Lung microvascular endothelial cell (primary cell): ENCODE results near the gene MYL5. TPM values are rescaled to one million over a fixed set of nuclear protein-coding genes. Genes with fewer than 3 reads are reported as not detected.
"Not testable (repeated sequence)": the region's sequence is repeated elsewhere in the genome, so short reads cannot be mapped to it uniquely, and the experiment has no call there.

Source experiments
- DNase-seq, 2 donors: peaks; one replicate each; pipeline versions ENCODE4 v3.0.0 to v3.0.0-alpha.2; 2010; ENCODE audit warnings: low read depth in 2 of 2
- total RNA-seq: library from RNA; depleted of rRNA; stranded (reverse); fragments of >200 nt; gene quantifications from 2 replicates; pipeline ENCODE4 v1.2.1, GENCODE V29; 2014

MYL5 gene
- 8.3 and 18.3 TPM in 2 replicates for total RNA-seq

GRCh38 chr4:674172-675035 lies at the start of gene MYL5, which contains the start of gene ATP5ME:
Gene MYL5 (plus strand): TSS chr4:674542. CDS start chr4:678027, 3,485 bp downstream.
Gene ATP5ME (minus strand): TSS chr4:674276. CDS start chr4:674247, 29 bp downstream.
- DNase-seq: peak; percentile 96 to 97

DNA sequence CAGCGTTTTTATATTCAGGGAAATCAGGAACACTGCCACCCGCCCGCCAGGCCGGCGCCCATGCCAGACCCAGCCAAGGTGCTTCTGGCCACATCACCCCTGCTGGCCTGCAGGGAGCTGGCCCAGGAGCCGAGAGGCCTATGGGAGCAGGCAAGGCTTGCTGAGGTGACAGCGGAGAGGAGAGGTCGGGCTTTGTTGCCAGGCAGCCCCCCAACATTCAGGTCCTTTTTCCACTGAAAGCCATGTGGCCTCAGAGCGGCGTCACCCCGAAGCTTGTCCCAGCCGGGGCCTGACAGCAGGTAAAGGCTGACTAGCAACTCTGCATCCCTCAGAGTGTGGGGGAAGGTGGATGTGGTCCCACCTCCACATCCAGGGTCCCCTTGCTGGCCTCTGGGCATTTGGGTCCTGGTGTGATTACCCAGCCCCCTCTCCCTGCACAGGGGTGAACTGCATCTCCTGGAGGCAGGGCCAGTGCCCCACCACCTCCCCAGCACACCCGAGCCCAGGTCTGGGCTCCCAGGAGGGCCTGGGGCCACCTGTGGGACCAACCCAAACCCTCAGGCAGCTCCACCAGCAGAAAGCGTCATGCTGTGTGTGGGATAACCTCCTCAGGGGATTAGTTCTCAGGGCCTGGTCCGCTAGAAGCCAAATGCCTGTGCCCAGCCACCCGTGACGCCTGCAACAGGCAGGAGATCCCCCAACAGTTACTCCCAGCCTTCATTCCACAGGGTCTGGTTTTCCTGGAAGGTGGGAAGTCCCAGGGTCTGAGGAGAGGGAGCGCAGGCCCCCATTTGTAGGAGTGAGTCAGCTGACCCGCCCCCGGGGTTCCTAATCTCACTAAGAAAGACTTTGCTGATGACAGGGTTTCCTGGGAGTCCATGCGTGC lies 49.4 kb upstream of the MYL5 start, which contains the start of gene PDE6B:
PDE6B (plus strand) TSS at position 869 of the 886 bp plus-strand sequence. CDS start 54 bp downstream, outside the sequence.
- no peak for DNase-seq

DNA sequence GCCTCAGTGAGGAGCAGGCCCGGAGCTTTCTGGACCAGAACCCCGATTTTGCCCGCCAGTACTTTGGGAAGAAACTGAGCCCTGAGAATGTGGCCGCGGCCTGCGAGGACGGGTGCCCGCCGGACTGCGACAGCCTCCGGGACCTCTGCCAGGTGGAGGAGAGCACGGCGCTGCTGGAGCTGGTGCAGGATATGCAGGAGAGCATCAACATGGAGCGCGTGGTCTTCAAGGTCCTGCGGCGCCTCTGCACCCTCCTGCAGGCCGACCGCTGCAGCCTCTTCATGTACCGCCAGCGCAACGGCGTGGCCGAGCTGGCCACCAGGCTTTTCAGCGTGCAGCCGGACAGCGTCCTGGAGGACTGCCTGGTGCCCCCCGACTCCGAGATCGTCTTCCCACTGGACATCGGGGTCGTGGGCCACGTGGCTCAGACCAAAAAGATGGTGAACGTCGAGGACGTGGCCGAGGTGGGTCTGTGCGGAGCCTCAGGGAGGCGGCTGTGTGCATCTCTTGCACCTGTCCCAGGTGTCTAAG lies 48.6 kb upstream of the MYL5 start:
- DNase-seq: no peak

- no peak for DNase-seq
Observed at GRCh38 chr4:626201-627091, 47.9 kb upstream of the MYL5 start.

DNA sequence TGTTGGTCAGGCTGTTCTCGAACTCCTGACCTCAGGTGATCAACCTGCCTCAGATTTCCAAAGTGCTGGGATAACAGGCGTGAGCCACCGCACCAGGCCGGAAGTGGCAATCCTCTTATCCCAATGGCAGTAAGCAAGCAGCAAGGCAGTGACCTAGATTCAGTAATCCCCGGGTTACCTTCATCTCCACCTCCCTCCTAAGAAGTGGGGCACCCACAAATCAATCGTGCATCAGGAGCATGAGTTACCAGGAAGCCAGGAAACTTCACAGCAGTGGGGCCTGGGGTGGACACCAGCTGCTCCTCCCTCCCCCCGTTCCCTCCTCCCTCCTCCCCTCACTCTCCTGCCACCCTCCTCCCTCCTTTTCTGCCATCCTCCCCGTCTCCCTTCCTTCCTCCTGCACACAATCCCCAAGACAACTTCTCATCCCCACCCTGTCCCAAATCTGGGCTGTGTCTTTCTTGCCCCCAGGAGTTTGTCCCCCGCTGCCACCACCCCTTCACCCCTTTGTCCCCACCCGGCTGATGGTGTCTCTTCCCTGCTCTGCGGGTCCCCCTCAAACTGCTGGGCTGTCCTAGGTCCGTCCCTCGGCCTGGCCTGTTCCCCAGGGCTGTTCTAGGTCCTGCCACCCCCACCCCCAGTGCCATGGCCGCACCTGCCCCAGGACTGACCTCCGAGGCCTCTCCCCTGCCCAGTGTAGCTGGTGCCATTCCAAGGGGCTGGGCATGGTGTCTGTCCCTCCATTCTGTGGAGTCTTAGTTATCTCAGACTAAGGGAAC lies 46.8 kb upstream of the MYL5 start:
- no peak for DNase-seq

DNA sequence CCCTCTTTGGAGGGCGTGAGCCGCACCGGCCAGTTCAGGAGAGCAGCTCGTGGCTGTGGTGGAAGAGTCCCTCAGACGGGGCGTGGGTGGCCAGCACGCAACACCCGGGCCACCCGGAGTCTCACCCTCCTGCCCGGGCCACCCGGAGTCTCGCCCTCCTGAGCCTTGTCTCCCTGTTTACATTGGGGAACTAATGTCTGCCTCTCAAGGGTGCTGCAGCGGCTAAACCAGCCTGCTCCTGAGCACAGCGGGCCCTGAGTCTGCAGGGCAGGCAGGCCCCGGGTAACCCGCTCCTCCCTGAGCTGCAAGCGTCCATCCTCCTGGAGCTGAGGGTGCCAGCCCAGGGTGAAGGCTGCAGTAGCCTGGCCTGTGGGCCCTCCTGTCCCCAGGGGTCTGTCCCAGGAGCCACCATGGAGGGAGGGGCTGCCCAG lies 46.0 kb upstream of the MYL5 start:
- no peak for DNase-seq

GRCh38 chr4:628821-629635 lies 45.3 kb upstream of the MYL5 start:
- no peak for DNase-seq

GRCh38 chr4:629636-629914 lies 44.8 kb upstream of the MYL5 start:
- no peak for DNase-seq

DNA sequence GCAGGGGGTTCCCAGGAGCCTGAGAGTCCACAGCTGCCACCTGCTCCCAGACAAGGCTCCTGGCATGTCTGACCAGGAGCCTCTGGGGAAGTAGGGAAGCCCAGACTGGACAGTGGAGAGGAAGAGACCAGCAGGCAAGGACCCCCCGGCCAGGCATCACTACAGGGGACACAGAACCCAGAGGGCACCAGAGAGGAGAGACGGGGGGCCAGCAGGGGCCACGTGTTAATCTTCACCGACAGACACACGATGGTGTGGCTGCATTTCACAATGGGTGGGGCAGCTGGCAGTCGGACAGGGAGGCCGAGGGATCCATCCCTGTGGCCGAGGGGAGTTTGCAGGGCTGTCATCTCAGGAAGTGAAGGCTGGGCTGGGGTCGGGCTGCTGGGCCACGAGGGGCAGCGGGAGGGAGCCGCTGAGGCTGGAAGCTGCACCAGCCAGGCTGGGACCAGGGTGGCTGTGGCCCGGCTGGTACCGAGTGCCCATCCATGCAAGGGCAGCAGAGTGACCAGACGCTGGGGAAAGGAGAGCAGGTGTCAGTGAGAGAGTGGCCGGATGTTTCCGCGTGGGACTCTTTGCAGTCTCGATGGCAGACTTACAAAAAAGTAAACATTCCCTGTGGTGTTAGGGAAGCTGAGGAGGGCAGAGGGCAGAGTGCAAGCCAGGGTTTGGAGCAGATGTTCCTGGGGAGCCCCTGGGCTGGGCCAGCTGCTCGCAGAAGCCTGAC lies 44.3 kb upstream of the MYL5 start:
- no peak for DNase-seq

- DNase-seq: no peak
Observed at GRCh38 chr4:630656-631055, 43.7 kb upstream of the MYL5 start.

DNA sequence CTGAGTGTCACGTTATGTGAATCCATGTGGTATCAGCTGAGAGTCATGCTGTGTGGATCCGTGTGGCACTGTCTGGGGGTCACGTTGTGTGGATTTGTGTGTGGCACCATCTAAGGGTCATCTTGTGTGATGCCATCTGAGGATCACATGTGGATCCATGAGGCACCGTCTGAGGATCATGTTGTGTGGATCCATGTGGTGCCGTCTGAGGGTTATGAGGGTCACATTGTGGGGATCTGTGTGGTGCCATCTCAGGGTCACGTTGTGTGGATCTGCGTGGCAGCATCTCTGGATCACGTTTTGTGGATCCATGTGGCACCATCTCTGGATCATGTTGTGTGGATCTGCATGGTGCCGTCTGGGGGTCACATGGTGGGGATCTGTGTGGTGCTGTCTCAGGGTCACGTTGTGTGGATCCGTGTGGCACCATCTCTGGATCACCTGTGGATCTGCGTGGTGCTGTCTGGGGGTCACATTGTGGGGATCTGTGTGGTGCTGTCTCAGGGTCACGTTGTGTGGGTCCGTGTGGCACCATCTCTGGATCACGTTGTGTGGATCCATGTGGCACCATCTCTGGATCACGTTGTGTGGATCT lies 42.0 kb upstream of the MYL5 start:
- no peak for DNase-seq

GRCh38 chr4:632926-633325 lies 41.4 kb upstream of the MYL5 start:
- no peak for DNase-seq

GRCh38 chr4:633406-633805 lies 40.9 kb upstream of the MYL5 start:
- no peak for DNase-seq

GRCh38 chr4:633976-634598 lies 40.3 kb upstream of the MYL5 start:
- no peak for DNase-seq

DNA sequence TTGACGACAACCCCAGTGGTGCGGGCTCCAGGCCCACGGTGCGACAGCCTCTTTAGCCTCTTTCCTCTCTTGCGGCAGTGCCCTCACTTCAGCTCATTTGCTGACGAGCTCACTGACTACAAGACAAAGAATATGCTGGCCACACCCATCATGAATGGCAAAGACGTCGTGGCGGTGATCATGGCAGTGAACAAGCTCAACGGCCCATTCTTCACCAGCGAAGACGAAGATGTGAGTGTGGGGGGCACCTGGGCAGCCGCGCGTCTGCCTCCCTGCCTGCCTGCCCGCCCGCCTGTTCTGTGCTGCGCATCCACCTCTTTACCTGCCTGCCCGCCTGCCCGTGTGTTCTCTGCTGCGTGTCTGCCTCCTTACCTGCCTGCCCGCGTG lies 39.8 kb upstream of the MYL5 start:
- DNase-seq: no peak

DNA sequence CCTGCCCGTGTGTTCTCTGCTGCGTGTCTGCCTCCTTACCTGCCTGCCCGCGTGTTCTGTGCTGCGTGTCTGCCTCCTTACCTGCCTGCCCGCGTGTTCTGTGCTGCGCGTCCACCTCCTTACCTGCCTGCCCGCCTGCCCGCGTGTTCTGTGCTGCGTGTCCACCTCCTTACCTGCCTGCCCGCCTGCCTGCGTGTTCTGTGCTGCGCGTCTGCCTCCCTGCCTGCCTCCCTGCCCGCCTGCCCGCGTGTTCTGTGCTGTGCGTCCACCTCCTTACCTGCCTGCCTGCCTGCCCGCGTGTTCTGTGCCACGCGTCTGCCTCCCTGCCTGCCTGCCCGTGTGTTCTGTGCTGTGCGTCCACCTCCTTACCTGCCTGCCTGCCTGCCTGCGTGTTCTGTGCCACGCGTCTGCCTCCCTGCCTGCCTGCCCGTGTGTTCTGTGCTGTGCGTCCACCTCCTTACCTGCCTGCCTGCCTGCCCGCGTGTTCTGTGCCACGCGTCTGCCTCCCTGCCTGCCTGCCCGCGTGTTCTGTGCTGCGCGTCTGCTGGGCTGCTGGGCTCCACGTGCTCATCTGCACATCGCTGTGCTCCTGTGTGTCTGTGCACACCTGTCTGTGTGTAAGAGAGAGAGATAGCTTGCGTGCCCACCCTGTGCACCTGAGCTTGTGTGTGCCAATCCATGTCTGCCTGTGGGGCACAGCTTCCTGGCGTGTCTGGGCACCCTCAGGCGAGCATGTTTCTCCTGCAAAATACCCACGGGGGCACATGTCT lies 39.1 kb upstream of the MYL5 start:
- not testable (repeated sequence) for DNase-seq
